ENCODE results near the gene MRTFB. TPM values are rescaled to one million over a fixed set of nuclear protein-coding genes. Genes with fewer than 3 reads are reported as not detected.
A peak's percentile ranks its signal among the peaks of the same experiment; 100 is the strongest.

The MRTFB gene
- total and polyA plus RNA-seq, 2 of the 13 experiments (the other 11 are each of a cell fraction or from before 2014, with no cell fraction given), result 11.4 to 14.0 TPM

GRCh38 chr16:14285513-14286367 lies 214.6 kb downstream of the MRTFB start (continued):
- peak; percentile 17 for TF ChIP-seq AHR (CRISPR knock-in tag; IDR thresholded peaks at IDR 0.05)
- TF ChIP-seq CBX2 (IDR thresholded peaks at IDR 0.05; ENCODE audit: low read depth, low read length), result no peak
- TF ChIP-seq CBX2 (CRISPR knock-in tag; IDR thresholded peaks at IDR 0.05; ENCODE audit: low read depth), result no peak; the same call in 1 of the 2 replicates
- TF ChIP-seq ZNF7 (CRISPR knock-in tag; IDR thresholded peaks at IDR 0.05), result no peak
- peak; percentile 83; the same call in 1 of the 2 replicates for TF ChIP-seq ZNF468 (CRISPR knock-in tag; IDR thresholded peaks at IDR 0.05)
- TF ChIP-seq TIGD3 (CRISPR knock-in tag; IDR thresholded peaks at IDR 0.05; ENCODE audit: borderline replicate concordance), result no peak
- TF ChIP-seq ZNF839 (CRISPR knock-in tag; IDR thresholded peaks at IDR 0.05; ENCODE audit: borderline replicate concordance), result no peak
- 0 out of 2 replicates have a peak, but pooled peaks have one; percentile 60 for TF ChIP-seq PAF1 (CRISPR knock-in tag; IDR thresholded peaks at IDR 0.05)
- peak; percentile 98 for TF ChIP-seq KDM2A (CRISPR knock-in tag; IDR thresholded peaks at IDR 0.05; ENCODE audit: borderline replicate concordance, low read depth)
- peak; percentile 75; the same call in 1 of the 2 replicates for TF ChIP-seq ZNF33B (CRISPR knock-in tag; IDR thresholded peaks at IDR 0.05)
- no peak for TF ChIP-seq SMARCE1 (IDR thresholded peaks at IDR 0.05; ENCODE audit: borderline replicate concordance)
- TF ChIP-seq ZNF788 (CRISPR knock-in tag; IDR thresholded peaks at IDR 0.05; ENCODE audit: borderline replicate concordance), result peak; percentile 97
- TF ChIP-seq ATAD3A (CRISPR knock-in tag; IDR thresholded peaks at IDR 0.05), result peak; percentile 75; the same call in 1 of the 2 replicates
- TF ChIP-seq HINFP (CRISPR knock-in tag; IDR thresholded peaks at IDR 0.05; ENCODE audit: low read depth), result peak; percentile 94; the same call in 1 of the 2 replicates
- peak; percentile 91 for TF ChIP-seq ZNF784 (CRISPR knock-in tag; IDR thresholded peaks at IDR 0.05; ENCODE audit: borderline replicate concordance)
- TF ChIP-seq RXRB (CRISPR knock-in tag; IDR thresholded peaks at IDR 0.05; ENCODE audit: borderline replicate concordance), result peak; percentile 86
- peak; percentile 93; the same call in 1 of the 2 replicates for TF ChIP-seq ZNF558 (CRISPR knock-in tag; IDR thresholded peaks at IDR 0.05; ENCODE audit: borderline replicate concordance)
- peak; percentile 98 for TF ChIP-seq DBP (CRISPR knock-in tag; IDR thresholded peaks at IDR 0.05; ENCODE audit: not compliant biosample characterization)
- TF ChIP-seq RFXANK (CRISPR knock-in tag; IDR thresholded peaks at IDR 0.05), result peak; percentile 90; the same call in 1 of the 2 replicates
- TF ChIP-seq MED8 (CRISPR knock-in tag; IDR thresholded peaks at IDR 0.05; ENCODE audit: insufficient replicate concordance), result no peak
- TF ChIP-seq SAP130 (CRISPR knock-in tag; IDR thresholded peaks at IDR 0.05; ENCODE audit: low read depth), result peak; percentile 83
- peak; percentile 93 for TF ChIP-seq SPEN (CRISPR knock-in tag; IDR thresholded peaks at IDR 0.05; ENCODE audit: low read depth)

Data from HepG2 (cell line).